ENCODE measurements around the gene GUCD1. TPM values are rescaled to one million over a fixed set of nuclear protein-coding genes. Genes with fewer than 3 reads are reported as not detected.

Gene GUCD1
- total RNA-seq, 1 experiment from 2014 or later = 44.8 TPM

DNA sequence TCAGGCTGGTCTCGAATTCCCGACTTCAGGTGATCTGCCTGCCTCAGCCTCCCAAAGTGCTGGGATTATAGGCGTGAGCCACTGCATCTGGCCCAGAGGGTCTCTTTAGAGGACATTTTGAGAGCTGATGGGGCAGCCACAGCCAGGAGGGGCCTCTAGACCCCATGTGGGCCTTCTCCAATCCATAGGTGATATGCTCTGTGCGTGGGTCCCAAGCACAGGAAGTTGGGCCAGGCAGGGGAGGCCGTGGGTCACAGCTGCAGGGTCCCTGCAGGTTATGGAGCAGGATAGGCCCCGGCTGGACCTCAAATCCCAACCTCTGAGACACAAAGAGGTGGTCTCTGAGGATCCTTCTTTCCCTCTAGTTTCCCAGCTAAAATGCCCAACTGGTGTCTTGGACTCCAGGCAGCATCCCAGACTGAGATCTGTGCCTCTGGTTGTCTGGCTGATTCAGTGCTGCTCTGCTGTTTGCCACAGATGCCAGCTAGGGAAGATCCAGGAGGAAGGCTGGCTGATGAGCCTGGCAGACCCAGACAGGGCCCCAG is 36.4 kb upstream of the GUCD1 start:
- no peak for DNase-seq (ENCODE audit: extremely low read depth, low read depth)

DNA sequence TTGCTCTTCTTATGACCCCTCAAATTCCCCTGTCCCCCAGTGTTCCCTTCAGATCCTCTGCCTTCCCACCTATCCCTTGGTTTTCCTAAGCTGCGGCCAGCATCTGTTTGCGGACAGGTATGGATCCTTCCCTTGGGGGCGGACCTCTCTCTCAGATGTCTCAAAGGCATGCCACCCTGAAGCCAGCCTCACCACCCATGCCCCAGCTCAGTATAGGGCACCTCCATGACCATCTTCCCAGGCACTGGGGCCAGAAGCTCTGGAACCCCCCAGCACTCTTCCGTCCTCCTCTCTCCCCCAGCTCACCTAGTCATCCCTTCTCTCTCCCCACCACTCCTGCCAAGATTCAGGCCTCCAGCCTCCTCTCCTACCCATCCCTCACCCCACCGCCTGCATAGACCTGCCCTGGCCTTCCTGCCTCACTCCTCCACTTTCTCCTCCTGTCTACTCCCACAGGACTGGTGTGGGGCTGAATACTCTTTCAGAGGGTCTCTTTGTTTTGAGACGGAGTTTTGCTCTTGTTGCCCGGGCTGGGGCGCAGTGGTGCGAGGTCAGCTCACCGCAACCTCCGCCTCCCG is 35.7 kb upstream of the GUCD1 start:
- no peak for DNase-seq (ENCODE audit: extremely low read depth, low read depth)

DNA sequence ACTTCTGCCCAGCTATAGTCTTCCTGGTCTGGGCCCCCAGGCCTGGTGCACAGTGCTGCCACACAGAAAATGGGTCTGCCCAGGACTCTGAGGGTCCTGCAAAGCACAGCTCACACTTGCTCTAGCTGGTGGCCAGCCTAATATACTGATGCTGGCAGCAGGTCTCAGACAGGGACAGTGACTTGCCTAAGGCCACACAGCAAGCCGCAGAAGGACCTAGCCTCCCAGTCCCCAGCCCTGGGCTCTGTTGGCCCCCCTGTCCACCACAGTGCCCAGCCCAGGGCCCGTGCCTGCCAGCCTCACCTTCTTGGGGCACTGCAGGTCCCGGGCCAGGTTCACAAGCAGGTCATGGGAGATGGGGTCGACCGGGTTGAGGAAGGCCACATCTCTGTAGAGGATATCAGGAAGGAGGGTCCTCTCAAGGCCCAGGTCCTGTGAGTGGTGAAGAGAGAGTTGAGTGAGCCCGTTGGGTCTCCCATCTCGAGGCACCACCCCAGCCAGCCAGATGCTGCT is 34.6 kb upstream of the GUCD1 start:
- no peak for DNase-seq (ENCODE audit: extremely low read depth, low read depth)

DNA sequence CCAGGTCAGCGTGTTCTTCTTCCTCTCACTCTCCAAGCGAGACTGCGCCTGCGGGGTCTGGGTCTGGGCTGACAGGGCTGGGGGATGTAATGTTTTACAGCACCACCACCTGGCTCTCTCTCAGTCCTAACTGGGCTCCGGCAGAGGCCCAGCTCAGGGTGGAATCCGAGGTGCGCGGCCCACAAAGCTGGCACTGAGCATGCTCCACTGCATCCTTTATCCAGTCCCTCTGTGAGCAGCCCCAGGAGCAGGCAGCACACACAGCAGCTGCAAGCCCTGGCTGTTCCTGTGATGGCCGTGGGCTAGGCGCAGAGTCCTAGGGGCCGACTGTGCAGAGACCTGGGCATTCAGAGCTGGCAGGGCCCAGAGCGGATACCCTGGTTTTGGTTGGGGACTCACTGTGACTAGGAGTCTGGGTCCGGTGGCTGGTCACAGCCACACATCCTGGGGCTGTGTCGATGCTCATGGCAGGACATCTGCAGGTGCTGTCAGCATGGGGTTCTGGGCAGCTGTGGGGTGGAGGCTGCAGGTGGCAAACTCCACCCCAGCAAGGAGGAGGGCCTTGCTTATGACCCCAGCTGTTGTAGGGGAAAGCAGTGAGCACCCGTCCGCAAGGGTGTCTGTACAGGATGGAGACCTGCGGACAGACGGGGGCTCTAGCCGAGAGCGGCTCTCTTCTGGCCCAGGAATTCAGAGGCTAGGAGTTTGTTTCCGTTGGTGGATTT is 34.0 kb upstream of the GUCD1 start:
- no peak for DNase-seq (ENCODE audit: extremely low read depth, low read depth)

DNA sequence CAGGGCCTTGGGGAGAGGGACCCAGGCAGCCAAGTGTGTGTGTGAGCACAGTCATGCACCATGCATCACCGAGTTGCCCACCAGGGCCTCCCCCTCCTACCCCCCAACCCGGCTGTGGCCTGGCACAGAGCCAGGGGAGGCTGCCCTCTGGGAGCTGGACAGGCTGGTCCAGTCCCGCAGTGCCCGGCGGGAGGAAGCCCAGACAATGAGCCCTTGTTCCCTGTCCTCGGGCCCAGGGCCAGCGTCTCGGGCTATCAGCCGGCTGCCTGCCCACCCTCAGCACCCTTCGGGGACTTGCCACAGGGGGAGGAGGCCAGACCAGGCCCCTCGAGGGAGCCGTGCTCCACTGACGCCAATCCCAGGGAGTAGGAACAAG is 33.4 kb upstream of the GUCD1 start:
- no peak for DNase-seq (ENCODE audit: extremely low read depth, low read depth)

DNA sequence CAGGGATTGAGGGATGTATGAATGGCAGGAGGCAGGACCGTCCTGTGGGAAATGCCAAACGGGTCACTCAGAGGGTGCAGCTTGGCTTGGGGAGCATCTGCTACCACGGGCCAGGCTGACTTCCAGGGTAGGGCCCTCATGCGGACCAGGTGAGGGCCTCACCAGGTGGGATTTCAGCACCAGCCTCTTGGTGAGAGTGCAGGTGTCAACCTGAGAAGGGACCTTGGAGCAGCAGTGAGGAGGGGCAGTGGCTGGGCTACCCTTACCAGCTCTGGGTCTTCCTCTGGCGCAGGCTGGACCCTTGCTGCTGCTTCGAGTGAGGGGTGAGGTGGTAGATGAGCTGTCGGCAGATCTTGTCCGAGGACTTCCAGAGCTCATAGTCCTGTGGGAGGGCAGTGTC is 33.0 kb upstream of the GUCD1 start:
- DNase-seq (ENCODE audit: extremely low read depth, low read depth) = no peak

DNA sequence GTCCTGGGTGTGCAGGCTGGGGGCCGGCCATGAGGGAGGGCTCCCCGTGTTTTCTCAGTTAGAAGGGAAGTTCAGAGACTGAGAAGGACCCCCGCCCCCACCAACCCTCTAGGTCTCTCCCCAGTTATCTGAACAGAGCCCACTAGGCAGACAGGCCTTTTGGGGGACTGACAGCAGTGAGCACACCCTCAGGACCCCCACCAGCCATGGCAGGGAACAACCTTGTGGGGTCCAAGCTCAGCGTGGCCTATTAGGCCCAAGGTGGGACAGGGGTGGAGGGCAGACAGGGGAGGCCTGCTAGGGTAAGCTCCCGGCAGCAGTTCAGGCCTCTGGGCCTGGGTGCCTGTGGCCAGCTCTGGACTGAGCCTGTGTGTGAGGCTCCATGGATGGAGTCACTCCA is 32.3 kb upstream of the GUCD1 start:
- DNase-seq (ENCODE audit: extremely low read depth, low read depth) = no peak

DNA sequence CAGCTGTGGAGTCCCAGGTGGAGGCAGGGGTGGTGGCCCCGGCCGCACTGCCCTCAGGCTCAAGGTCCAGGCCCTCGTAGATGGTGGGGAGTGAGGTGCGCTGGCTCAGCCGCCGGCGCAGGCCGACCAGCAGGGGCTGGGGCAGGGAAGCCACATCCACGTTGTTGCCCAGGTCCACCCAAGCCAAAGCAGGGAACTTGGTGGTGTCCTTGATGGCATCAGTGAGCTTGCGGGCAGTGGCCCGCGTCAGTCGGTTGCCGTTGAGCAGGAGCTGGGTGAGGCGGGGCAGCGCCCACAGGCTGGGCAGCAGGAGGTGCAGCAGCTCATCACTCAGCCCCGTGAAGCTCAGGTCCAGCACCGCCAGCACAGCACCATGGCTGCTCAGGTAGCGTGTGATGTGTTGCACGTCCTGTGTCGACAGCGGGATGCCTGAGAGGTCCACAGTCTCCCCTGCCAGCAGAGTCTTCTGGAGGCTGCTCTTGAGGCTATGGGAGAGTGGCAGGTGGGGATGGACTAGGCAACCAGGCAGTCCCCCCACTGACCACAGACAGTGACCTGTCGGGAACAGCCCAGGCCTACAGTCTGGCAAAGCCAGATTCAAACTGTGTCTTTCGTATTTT is 31.1 kb upstream of the GUCD1 start:
- DNase-seq (ENCODE audit: extremely low read depth, low read depth) = no peak

DNA sequence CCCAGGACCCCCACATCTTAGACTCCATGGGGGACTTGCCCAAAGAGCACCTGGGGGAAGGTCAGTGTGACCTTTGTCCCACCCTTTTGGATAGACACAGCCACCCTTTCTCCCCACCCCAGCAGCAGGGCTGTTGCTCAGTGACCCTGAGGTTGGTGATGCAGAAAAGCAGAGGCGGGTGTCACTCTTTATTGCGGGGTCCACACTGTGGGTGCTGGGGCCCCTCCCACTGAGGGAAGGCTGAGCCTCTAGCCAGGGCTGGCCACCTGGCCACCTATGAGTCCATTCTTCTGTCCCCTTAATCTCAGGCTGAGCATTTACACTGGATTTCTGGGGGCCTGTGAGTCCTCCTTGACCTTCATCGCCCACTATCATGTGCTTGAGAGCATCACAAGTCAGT is 30.5 kb upstream of the GUCD1 start:
- no peak for DNase-seq (ENCODE audit: extremely low read depth, low read depth)

DNA sequence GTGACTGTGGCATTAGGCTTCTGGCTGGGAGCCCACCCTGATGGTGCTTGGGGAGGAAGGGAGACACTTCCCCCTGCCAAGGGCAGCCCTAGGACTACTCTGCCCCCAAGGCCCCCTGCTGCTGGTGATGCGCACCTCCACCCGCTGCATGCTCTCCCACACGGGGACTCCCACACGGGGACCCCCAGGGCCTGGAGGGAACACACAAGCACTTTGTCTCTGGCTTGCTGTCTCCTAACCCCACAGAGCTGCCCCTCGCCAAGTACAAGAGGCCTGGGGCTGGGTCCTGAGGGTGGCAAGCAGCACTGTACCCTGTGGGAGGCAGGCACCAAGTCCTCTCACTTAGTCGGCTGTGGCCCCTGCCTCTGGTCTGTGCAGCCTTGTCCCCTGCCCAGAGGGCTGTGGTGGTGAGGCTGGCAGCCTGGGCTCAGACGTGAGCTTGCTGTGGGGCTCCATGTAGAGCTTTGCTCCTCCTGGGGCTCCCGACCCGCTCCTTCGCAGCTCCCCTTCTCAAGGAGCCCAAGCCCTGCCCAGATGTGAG is 30.0 kb upstream of the GUCD1 start:
- no peak for DNase-seq (ENCODE audit: extremely low read depth, low read depth)

DNA sequence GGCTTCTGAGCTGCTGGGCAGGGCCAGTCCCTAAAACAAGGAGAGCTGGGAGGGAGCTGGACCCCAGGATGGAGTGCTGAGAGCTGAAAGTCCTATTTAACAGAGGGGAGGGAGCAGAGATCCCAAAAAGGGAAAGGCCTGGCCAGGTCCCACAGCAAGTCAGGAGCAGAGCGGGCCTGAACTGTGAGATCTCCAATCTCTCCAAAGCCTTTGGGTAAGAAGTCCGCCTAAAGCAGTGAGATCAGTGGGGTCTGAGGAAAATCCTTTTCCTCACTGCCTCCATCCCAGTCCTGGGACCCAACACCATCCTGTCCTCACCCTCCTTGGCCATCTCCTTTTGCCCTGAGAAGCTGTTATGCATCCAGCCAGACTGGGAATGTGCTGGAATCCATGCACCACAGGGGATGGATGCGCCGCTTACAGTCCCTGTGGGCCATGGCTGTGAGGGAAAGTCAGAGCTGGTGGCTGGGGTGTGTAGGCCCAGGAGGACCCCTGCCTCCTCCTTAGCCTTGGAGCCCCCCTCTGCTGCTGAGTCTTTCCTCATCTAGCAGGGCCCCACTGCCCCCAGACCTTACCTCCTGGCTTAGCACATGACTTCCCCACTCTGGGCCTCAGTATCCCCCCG is 29.3 kb upstream of the GUCD1 start:
- no peak for DNase-seq (ENCODE audit: extremely low read depth, low read depth)

DNA sequence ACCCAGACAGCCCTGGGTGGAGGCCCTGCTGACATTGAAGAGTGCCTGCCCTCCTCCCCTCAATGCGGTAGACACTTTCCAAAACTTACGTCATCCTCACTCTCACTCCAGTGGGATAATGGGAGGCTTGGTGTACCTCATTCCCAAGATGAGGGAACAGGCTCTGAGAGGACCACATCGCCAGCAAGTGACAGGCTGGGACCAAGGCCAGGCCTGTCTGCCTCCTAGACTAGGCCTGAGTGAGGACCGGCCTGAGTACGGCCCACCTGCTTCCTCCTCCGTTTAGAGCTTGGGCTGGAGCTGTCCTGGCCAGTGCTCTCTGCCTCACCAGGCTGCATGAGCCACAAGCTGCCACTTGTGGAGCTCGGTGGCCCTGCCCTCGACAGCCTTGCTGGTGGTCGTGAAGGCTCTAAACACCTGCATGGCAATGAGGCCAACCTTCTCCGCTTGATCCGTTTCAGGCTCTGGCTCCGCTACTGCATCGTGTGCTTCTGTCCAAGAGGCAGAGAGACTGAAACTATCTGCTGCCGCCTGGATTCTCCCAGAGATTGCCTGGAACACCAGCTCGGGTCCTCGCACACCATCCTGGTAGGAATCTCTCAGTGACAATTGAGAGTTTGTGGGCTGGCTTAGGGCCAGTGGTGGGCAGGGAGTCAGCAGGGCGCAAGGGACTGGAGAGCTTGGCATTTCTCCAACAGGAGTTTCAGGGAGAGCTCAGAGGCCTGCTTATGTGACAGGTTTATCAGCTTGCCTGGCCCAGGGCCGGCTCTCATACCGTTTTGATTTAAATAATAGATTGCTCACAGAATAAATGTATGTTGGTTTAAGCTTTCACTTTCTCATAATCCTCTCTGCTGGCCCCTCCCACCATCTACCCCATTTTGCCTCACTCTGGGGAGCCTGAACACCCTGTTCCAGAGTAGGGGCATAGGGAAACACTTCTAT is 28.6 kb upstream of the GUCD1 start:
- no peak for DNase-seq (ENCODE audit: extremely low read depth, low read depth)

DNA sequence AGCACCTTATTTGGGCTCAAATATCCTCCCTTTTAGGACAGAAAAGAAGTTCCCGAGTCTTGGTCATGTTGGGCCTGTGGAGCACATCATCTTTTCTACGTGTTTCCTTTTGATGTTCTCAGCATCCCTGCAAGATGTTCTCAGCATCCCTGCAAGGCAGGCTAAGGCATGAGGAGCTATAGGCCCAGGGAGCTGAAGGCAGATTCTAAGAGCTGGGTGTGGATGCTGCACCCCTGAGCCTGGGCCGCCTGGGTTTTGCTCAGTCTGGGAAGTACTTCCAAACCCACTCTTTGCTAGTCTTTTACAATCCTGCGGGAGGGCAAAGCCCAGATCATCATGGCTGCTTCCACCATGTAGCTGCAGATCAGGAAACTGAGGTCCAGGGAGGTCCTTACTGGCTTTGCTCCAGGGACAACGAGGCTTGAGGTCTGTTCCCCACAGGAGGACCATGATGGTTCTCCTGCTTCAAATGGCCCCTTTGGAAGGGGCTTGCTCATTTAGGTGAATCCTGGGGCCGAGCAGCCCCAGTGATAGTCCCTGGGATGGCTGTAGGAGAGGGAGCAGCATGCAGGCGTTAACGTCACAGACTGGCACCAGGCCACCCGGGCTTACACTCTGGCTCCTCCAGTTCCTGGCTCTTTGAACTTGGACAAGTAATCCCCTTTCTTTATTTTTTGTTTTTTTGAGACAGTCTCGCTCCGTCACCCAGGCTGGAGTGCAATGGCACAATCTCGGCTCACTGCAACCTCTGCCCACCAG is 27.3 kb upstream of the GUCD1 start:
- DNase-seq (ENCODE audit: extremely low read depth, low read depth) = no peak

DNA sequence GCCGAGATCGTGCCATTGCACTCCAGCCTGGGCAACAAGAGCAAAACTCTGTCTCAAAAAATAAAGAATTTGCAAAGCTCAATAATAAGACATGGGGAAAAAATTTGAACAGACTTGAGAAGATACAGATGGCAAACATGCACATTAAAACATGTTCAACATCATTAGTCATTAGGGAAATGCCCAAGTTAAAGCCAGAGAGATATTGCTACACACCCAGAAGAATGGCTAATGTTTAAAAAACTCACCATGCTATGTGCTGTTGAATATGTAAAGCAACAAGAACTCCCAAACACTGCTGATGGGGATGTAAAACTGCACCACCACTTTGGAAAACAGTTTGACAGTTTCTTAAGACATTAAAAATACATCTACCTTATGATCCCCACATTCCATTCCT is 25.3 kb upstream of the GUCD1 start:
- DNase-seq (ENCODE audit: extremely low read depth, low read depth) = no peak

DNA sequence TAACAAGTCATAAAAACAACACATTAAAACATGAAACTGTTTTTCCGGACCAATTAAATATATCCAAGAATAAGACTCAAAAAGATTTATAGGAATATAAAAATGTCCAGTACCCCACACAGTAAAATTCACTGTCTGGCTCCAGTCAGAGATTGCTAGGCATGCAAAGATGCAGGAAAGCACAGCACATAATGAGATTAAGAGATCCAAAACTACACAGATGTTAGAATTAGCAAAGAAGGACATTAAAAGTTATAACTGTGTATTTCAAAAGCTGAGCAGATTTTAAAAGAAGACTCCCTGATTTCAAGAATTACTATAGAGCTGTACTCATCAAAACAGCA is 24.3 kb upstream of the GUCD1 start:
- DNase-seq (ENCODE audit: extremely low read depth, low read depth) = no peak

DNA sequence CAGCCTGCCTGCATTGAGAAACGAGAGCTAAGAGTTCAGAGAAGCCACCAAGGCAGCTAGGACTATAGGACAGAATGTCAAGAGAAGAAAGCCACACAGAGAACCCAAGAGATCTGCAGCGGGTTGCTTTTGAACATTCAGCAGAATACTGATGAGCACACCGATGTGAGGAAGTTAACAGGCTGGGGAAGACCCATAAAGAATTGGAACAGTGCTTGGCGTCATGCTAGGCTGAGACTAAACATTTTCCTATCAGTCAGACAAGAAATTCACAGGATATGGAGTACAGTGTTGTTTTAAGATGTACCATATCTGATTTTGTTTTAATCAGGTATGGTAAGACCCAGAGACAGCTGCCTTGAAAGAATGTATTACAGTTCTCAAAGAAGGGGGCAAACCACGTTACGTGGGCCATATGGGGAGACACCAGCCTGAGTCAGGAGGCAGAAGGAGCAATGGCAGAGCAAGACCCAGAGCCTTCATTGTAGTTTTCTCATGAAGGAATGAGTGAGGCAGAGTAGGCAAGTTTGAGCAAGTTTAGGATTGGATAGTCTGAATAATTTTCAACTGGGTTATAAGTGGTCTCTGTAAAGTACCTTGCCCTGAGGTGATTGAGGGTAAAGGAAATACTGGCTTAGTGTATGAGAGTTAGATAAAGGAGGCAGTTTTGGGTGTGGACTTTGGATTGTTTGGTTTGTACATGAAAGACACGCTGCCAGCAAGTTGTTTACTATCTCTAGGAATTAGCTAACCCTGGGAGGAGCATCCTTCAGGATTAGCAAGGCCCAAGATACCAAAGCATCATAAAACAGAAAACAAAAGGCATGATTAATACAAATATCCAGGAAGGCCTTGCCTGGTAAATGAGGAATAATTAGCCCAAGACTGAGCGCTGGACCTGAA is 23.7 kb upstream of the GUCD1 start:
- DNase-seq (ENCODE audit: extremely low read depth, low read depth) = no peak

DNA sequence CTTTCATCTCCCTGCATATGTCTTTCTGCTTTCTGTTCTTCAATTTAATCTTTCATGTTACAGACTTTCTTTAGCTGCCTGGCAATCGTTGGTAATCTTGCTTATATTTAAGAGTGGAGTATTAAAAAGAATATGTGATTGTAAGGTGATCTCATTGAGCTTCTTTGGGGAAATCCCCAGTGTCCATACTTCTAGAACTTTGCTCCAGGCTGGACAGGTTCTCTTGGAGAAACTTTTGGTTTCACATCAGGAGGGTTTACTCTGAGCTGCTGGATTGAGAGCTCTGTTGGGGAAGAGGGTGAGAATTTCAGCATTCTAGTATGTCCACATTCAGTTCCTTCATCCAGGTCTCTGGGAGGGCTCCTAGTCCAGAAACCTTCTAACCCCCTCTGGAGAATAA is 21.8 kb upstream of the GUCD1 start:
- DNase-seq (ENCODE audit: extremely low read depth, low read depth) = no peak

DNA sequence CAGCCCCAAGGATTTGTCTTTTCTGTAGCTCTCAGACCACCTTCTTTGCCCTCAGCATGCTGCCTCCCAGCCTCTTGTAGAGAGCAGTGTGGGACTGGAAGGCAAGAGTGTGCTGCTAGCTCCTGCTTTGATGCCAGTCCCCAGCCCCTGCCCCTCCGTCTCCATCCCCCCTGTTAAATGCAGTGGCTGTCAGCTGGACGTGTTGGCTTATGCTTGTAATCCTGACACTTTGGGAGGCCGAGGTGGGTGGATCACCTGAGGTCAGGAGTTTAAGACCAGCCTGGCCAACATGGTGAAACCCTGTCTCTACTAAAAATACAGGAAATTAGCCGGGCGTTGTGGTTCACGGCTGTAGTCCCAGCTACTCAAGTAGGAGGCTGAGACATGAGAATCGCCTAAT is 16.3 kb upstream of the GUCD1 start:
- DNase-seq (ENCODE audit: extremely low read depth, low read depth) = no peak
